ENCODE data around the gene MYL3. TPM values are rescaled to one million over a fixed set of nuclear protein-coding genes. Genes with fewer than 3 reads are reported as not detected.
A peak's percentile ranks its signal among the peaks of the same experiment; 100 is the strongest.

MYL3 gene
- total RNA-seq, 4 donors from 2014 or later = 0.82 to 16.1 (median 1.4) TPM; not detected in 1

DNA sequence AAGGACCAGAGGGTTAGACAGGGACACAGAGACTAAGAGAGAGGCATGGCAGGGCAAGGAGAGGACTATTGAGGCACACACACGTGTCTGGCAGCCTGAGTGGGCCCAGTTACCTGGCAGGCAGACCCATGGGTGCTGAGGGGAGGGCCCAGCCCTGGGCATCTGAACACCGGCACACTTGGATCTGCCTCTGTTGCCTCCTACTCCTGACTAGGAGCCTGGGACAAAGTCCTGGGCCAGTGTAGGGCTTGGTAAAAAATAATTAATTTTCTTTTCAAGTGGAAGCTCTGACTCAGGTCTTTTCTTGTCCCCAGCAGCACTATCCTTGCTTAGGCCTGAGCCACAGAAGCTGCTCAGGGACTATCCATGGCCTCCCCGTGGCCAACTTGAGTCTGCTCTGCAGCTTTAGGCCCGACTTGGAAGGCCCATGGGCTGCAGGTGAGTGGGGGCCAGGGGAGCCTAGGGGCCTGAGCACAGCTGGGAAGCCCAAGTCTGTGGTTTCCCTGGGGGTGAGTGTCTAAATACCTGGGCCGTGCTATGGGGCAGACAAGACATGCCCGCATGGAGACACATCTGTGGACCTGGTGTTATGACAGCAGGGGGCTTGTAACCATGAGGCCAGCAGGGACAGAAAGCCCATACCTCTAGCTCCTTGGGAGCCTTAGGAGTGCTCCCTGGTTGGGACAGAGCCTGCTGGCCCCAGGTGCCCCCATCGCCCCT is 14.3 kb upstream of the MYL3 start, which contains the start of gene PTH1R:
TSS of gene PTH1R (plus strand) at position 316 of the 720 bp plus-strand sequence. CDS start 5,839 bp downstream, outside the sequence.
- intact Hi-C loops (cut with DNase I; ENCODE audit: low total_unique reads) (no loop called here), in situ Hi-C loops (cut with MboI; ENCODE audit: low pct_ligation_motif_present in 1 of 4, low pct_unique_long_range_greater_than_20kb in 1 of 4, low sequenced_read_pairs in 3 of 4) (no loop called here)
- Histone ChIP-seq H3K27ac (no peak within 1 kb of the TSS), H3K27me3 (peaks cover 28% of the 10 kb centered on the region), H3K4me3 (no peak within 1 kb of the TSS), H3K4me1 (peaks cover 4 to 37% (median 22%) of the 10 kb centered on the region in 4 donors), H3K36me3 (no peaks in the 10 kb centered on the region), H3K9me3 (no peaks in the 10 kb centered on the region)
- WGBS, 2 donors (ENCODE audit: low coverage in 1 of 2) = 80% methylated on average over 1 to 7 of the region's 7 CpGs
- DNase-seq = no peak
- TF ChIP-seq, protein P1, sequence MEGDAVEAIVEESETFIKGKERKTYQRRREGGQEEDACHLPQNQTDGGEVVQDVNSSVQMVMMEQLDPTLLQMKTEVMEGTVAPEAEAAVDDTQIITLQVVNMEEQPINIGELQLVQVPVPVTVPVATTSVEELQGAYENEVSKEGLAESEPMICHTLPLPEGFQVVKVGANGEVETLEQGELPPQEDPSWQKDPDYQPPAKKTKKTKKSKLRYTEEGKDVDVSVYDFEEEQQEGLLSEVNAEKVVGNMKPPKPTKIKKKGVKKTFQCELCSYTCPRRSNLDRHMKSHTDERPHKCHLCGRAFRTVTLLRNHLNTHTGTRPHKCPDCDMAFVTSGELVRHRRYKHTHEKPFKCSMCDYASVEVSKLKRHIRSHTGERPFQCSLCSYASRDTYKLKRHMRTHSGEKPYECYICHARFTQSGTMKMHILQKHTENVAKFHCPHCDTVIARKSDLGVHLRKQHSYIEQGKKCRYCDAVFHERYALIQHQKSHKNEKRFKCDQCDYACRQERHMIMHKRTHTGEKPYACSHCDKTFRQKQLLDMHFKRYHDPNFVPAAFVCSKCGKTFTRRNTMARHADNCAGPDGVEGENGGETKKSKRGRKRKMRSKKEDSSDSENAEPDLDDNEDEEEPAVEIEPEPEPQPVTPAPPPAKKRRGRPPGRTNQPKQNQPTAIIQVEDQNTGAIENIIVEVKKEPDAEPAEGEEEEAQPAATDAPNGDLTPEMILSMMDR (IDR thresholded peaks at IDR 0.05) = no peak
- no peak for TF ChIP-seq EP300 (IDR thresholded peaks at IDR 0.05; ENCODE audit: low read depth)
- no peak for TF ChIP-seq POLR2A (IDR thresholded peaks at IDR 0.05)
- no peak for TF ChIP-seq POLR2AphosphoS5 (IDR thresholded peaks at IDR 0.05)

DNA sequence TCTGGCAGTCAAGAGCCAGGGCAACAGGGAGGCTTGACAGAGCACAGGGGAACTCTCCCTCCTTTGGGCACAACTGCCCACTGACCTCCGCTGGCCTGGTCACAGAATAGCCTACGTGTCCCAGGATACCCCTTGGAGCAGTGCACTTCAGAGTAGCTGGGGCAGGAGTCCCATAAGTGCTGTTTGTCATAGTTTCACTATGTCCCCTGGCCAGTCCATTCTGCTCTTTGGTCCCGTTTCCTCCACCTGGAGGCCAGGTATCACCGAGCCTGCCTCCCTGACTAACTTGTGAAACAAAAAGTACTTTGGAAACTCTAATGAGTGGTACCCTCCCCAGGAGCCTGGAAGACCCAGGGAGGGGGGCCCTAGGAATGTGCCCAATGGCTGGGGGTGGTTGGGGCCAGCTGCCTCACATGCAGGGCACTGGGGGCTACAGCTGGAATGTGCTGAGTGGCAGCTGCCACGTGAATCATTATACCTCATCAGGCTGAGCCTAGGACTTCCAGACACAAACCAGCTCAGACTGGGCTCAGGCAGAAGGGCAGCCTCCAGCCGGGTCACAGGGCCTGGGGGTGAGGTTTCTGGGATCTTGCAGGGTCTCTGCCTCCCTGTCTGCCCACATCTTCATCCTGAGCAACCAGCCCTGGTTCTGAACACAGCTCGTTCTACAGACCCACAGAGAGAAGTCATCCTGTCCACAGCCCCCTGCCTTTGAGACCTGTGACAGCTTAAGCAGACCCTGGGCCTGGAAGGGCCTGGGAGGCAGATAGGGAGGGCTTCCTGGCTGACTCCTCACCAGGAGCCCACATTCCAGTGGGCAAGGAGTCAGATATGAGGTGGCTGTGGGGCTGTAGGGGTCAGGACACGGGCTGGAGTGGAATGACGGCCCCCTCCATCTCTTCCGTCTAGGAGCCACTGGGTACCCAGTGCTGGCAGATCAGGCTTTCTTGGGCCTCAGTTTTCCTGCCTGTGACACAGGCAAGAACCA is 13.4 kb upstream of the MYL3 start:
- Histone ChIP-seq H3K27me3 (peaks cover 18% of the 10 kb centered on the region), H3K4me1 (peaks cover 4 to 28% (median 12%) of the 10 kb centered on the region in 4 donors), H3K9me3 (no peaks in the 10 kb centered on the region), H3K27ac (no peak overlapping the region), H3K36me3 (no peaks in the 10 kb centered on the region), H3K4me3 (no peak overlapping the region)
- TF ChIP-seq, protein P1 (IDR thresholded peaks at IDR 0.05) = no peak
- TF ChIP-seq EP300 (IDR thresholded peaks at IDR 0.05; ENCODE audit: low read depth) (no peak), POLR2AphosphoS5 (IDR thresholded peaks at IDR 0.05) (no peak), POLR2A (IDR thresholded peaks at IDR 0.05) (no peak)
- WGBS, 2 donors (ENCODE audit: low coverage in 1 of 2) = 88% methylated on average over 9 of the region's 10 CpGs; no CpG with 5 or more reads in 1 of the 2 donors
- intact Hi-C loops (cut with DNase I; ENCODE audit: low total_unique reads) (no loop called here), in situ Hi-C loops (cut with MboI; ENCODE audit: low pct_ligation_motif_present in 1 of 4, low pct_unique_long_range_greater_than_20kb in 1 of 4, low sequenced_read_pairs in 3 of 4) (no loop called here)
- DNase-seq = no peak

DNA sequence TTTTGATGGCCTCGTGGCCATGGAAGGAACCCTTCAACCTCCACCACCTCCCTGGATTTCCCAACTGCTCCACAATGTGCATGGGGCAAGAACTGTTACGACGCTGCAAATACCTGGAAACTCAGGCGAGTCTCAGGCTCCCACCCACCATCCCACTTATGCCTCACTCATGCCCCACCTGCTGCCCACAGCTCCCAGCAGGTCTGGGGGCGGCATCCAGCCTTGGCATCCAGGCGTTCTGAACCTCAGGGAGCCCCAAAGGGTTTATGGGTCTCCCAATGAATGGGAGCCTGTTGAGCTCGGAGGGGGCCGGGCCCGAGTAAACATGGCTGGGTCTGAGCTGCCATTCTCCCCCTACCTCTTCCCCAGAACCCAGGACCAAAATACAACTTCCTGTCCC is 12.3 kb upstream of the MYL3 start:
- no peak overlapping the region for H3K4me3 ChIP-seq
- H3K36me3 ChIP-seq = no peaks in the 10 kb centered on the region
- in situ Hi-C loops (cut with MboI; ENCODE audit: low pct_ligation_motif_present in 1 of 4, low pct_unique_long_range_greater_than_20kb in 1 of 4, low sequenced_read_pairs in 3 of 4) = no loop called here
- no peak for DNase-seq
- H3K9me3 ChIP-seq = no peaks in the 10 kb centered on the region
- intact Hi-C loops (cut with DNase I; ENCODE audit: low total_unique reads) = no loop called here
- TF ChIP-seq, protein P1 (IDR thresholded peaks at IDR 0.05) = no peak
- no peak for TF ChIP-seq EP300 (IDR thresholded peaks at IDR 0.05; ENCODE audit: low read depth)
- TF ChIP-seq POLR2AphosphoS5 (IDR thresholded peaks at IDR 0.05) = no peak
- no peak for TF ChIP-seq POLR2A (IDR thresholded peaks at IDR 0.05)
- H3K4me1 ChIP-seq = peaks cover 0 to 24% (median 10%) of the 10 kb centered on the region in 4 donors
- H3K27ac ChIP-seq = no peak overlapping the region
- 92% methylated on average over 9 of the region's 9 CpGs; no CpG with 5 or more reads in 1 of the 2 donors for WGBS, 2 donors (ENCODE audit: low coverage in 1 of 2)
- peaks cover 7% of the 10 kb centered on the region for H3K27me3 ChIP-seq

DNA sequence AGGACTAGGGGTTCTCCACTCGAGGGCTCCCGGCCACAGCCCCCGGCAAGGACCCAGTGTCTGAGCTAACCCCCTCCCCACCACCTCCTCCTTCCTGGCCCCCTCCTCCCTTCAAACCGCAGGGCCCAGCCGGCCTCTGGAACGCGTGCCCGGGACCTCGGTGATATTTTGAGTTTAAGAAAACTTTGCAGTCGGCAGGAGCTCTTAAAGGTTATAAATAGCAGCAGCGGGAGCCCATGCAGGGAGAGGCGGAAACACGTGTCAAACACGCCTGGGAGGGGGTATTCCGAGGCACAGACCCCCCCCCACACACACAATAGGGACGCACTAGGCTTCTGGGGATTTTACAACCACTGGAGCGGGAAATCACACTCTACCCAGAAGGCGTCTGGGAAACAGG is 11.2 kb upstream of the MYL3 start:
- no peaks in the 10 kb centered on the region for H3K36me3 ChIP-seq
- no peak for DNase-seq
- H3K9me3 ChIP-seq = no peaks in the 10 kb centered on the region
- intact Hi-C loops (cut with DNase I; ENCODE audit: low total_unique reads) = no loop called here
- in situ Hi-C loops (cut with MboI; ENCODE audit: low pct_ligation_motif_present in 1 of 4, low pct_unique_long_range_greater_than_20kb in 1 of 4, low sequenced_read_pairs in 3 of 4) = loop anchor here in 3 of 4 donors (25.0 kb wide), 3 partner anchors 162 to 488 kb away; partner anchors contain the start of genes PRSS50 (in 1 of the 3) and TMIE (in 1 of the 3)
- WGBS, 2 donors (ENCODE audit: low coverage in 1 of 2) = 45% methylated on average over 18 of the region's 18 CpGs; no CpG with 5 or more reads in 1 of the 2 donors
- peak overlapping the region in 3 of 4 donors; percentile 0 to 55 (median 16) for H3K27ac ChIP-seq
- H3K27me3 ChIP-seq = no peaks in the 10 kb centered on the region
- H3K4me1 ChIP-seq = peaks cover 0 to 24% (median 10%) of the 10 kb centered on the region in 4 donors
- TF ChIP-seq POLR2AphosphoS5 (IDR thresholded peaks at IDR 0.05) = no peak
- TF ChIP-seq POLR2A (IDR thresholded peaks at IDR 0.05) = no peak
- no peak for TF ChIP-seq EP300 (IDR thresholded peaks at IDR 0.05; ENCODE audit: low read depth)
- TF ChIP-seq, protein P1 (IDR thresholded peaks at IDR 0.05) = no peak
- H3K4me3 ChIP-seq = no peak overlapping the region
